Fibroblast of lung (primary cell): Measurements from ENCODE around the gene USP36. TPM values are rescaled to one million over a fixed set of nuclear protein-coding genes. Genes with fewer than 3 reads are reported as not detected.

Experiments used
- DNase-seq, 2 donors: peaks; one replicate each; pipeline versions ENCODE4 v3.0.0 to v3.0.0-alpha.2; 2010; ENCODE audit warnings: low read depth in 2 of 2
- H2AFZ ChIP-seq: 2 replicates; pipeline ENCODE4 v1.5.1; 2012; ENCODE audit warnings: low read length, control low read depth, inconsistent platforms
- H3K27ac ChIP-seq: 2 replicates; pipeline ENCODE4 v1.5.1; 2011; ENCODE audit warnings: low read length, control low read depth; ENCODE audit not compliant: insufficient read depth
- H3K27me3 ChIP-seq: 2 replicates; pipeline ENCODE4 v1.5.1; 2011; ENCODE audit warnings: mild to moderate bottlenecking, low read length; ENCODE audit not compliant: control insufficient read depth, insufficient read depth
- H3K36me3 ChIP-seq: 2 replicates; pipeline ENCODE4 v1.5.1; 2011; ENCODE audit warnings: low read length; ENCODE audit not compliant: control insufficient read depth, insufficient read depth
- H3K4me1 ChIP-seq: 2 replicates; pipeline ENCODE4 v1.5.1; 2011; ENCODE audit warnings: low read length; ENCODE audit not compliant: control insufficient read depth, insufficient read depth; ENCODE audit errors: extremely low read depth
- H3K4me2 ChIP-seq: 2 replicates; pipeline ENCODE4 v1.5.1; 2011; ENCODE audit warnings: low read length, control low read depth; ENCODE audit not compliant: insufficient read depth; ENCODE audit errors: extremely low read depth
- H3K4me3 ChIP-seq, 4 experiments: fragments of 200-600 bp in 1 of 4; sonication (generic) in 1 of 4; replicated peaks in 1 of 4; 2 replicates each; pipeline ENCODE4 v1.5.1; 2011 to 2016; ENCODE audit warnings: low read length in 4 of 4, low read depth in 3 of 4, mild to moderate bottlenecking in 3 of 4, control low read depth in 2 of 4, inconsistent platforms in 1 of 4, mixed read lengths in 1 of 4; ENCODE audit not compliant: insufficient read depth in 1 of 4; ENCODE audit errors: control extremely low read depth in 1 of 4
- H3K79me2 ChIP-seq: 2 replicates; pipeline ENCODE4 v1.5.1; 2012; ENCODE audit warnings: mild to moderate bottlenecking, low read length, inconsistent platforms; ENCODE audit not compliant: control insufficient read depth, insufficient read depth
- H3K9ac ChIP-seq: 2 replicates; pipeline ENCODE4 v1.5.1; 2011; ENCODE audit warnings: mild to moderate bottlenecking, low read length, control low read depth; ENCODE audit not compliant: insufficient read depth
- H3K9me3 ChIP-seq: 2 replicates; pipeline ENCODE4 v1.5.1; 2012; ENCODE audit warnings: low read depth, low read length; ENCODE audit not compliant: control insufficient read depth, insufficient read depth
- H4K20me1 ChIP-seq: 2 replicates; pipeline ENCODE4 v1.5.1; 2011; ENCODE audit warnings: low read length; ENCODE audit not compliant: control insufficient read depth, insufficient read depth; ENCODE audit errors: extremely low read depth
- CTCF ChIP-seq, 2 donors: IDR thresholded peaks in 1 of 2; conservative IDR thresholded peaks in 1 of 2; 1 replicate in 1 of 2; 2 replicates in 1 of 2; pipeline ENCODE4 v1.5.1; 2011 to 2012; ENCODE audit warnings: low read length in 2 of 2, control low read depth in 1 of 2, inconsistent platforms in 1 of 2, low read depth in 1 of 2, mild to moderate bottlenecking in 1 of 2
- EZH2 ChIP-seq: IDR thresholded peaks from 2 replicates; pipeline ENCODE4 v1.5.1; 2012; ENCODE audit warnings: low read length, control low read depth, mild to moderate bottlenecking; ENCODE audit errors: missing control alignments
- polyA plus RNA-seq, 2 donors: library from polyadenylated mRNA; depleted of rRNA in 1 of 2; stranded (reverse) in 1 of 2; unstranded in 1 of 2; fragments of >200 nt; gene quantifications; 2 replicates each; pipeline ENCODE4 v1.2.1, GENCODE V29; 2011 to 2012; ENCODE audit warnings: missing spikeins in 1 of 2
- total RNA-seq: library from RNA; depleted of rRNA; stranded (reverse); fragments of >200 nt; gene quantifications from 2 replicates; pipeline ENCODE4 v1.2.1, GENCODE V29; 2014

The USP36 gene
- total and polyA plus RNA-seq, 2 donors (not counting 1 experiment from before 2014, with no cell fraction given), result 15.4 to 18.3 TPM

GRCh38 chr17:78794399-78794798, 46.2 kb downstream of the USP36 start:
- Histone ChIP-seq H3K9me3 (no peaks in the 10 kb centered on the region), H2AFZ (no peak overlapping the region), H3K4me2 (no peak overlapping the region), H3K36me3 (peaks cover 33% of the 10 kb centered on the region), H3K9ac (no peak overlapping the region), H3K4me1 (peaks cover 6% of the 10 kb centered on the region), H4K20me1 (no peaks in the 10 kb centered on the region), H3K27ac (no peak overlapping the region), H3K4me3 (no peak overlapping the region), H3K27me3 (no peaks in the 10 kb centered on the region), H3K79me2 (no peaks in the 10 kb centered on the region)
- no peak for DNase-seq
- TF ChIP-seq EZH2 (no peak), CTCF (conservative IDR thresholded peaks at IDR 0.05 in 1 of 2, IDR thresholded peaks at IDR 0.05 in 1 of 2; ENCODE audit: low read depth in 1 of 2, low read length in 2 of 2) (no peak)

- Histone ChIP-seq H3K27me3 (no peaks in the 10 kb centered on the region), H3K27ac (no peak overlapping the region), H3K36me3 (peaks cover 33% of the 10 kb centered on the region), H3K9me3 (no peaks in the 10 kb centered on the region), H3K4me1 (peaks cover 10% of the 10 kb centered on the region), H4K20me1 (no peaks in the 10 kb centered on the region), H3K4me3 (no peak overlapping the region), H3K9ac (no peak overlapping the region), H3K4me2 (no peak overlapping the region), H2AFZ (no peak overlapping the region), H3K79me2 (no peaks in the 10 kb centered on the region)
- DNase-seq, result no peak
- no peak for TF ChIP-seq CTCF (conservative IDR thresholded peaks at IDR 0.05 in 1 of 2, IDR thresholded peaks at IDR 0.05 in 1 of 2; ENCODE audit: low read depth in 1 of 2, low read length in 2 of 2)
- no peak for TF ChIP-seq EZH2
Observed at GRCh38 chr17:78793968-78794367, 46.6 kb downstream of the USP36 start.

- no peaks in the 10 kb centered on the region for H4K20me1 ChIP-seq
- H3K27me3 ChIP-seq, result no peaks in the 10 kb centered on the region
- H3K79me2 ChIP-seq, result no peaks in the 10 kb centered on the region
- no peak overlapping the region for H3K4me3 ChIP-seq
- peaks cover 29% of the 10 kb centered on the region for H3K36me3 ChIP-seq
- H3K4me2 ChIP-seq, result no peak overlapping the region
- H3K27ac ChIP-seq, result no peak overlapping the region
- no peaks in the 10 kb centered on the region for H3K9me3 ChIP-seq
- TF ChIP-seq EZH2, result no peak
- no peak for TF ChIP-seq CTCF (conservative IDR thresholded peaks at IDR 0.05 in 1 of 2, IDR thresholded peaks at IDR 0.05 in 1 of 2; ENCODE audit: low read depth in 1 of 2, low read length in 2 of 2)
- DNase-seq, result no peak
- no peak overlapping the region for H2AFZ ChIP-seq
- peaks cover 10% of the 10 kb centered on the region for H3K4me1 ChIP-seq
- H3K9ac ChIP-seq, result no peak overlapping the region
Observed at GRCh38 chr17:78793415-78793814, 47.2 kb downstream of the USP36 start.
